SK-N-SH (cell line): Measurements from ENCODE around the gene LOC101059915.

Experiments
- CTCF ChIA-PET: fragments of 300-600, 350-600 bp; formaldehyde crosslinking; extraction: SDS; loops from one replicate; lab custom pipeline; 2021; lab: Yijun Ruan, JAX
- POLR2A ChIA-PET: fragments of 350-600 bp; sonication (Branson Sonifier 250); formaldehyde crosslinking; extraction: SDS; loops from one replicate; lab custom pipeline; 2020; ENCODE audit warnings: antibody characterized with exemption, inconsistent platforms; lab: Yijun Ruan, JAX
- DNase-seq: peaks from one replicate; pipeline ENCODE4 v3.0.0; 2012
- H2AFZ ChIP-seq: fragments of 200-600 bp; sonication (generic); 2 replicates; pipeline ENCODE4 v1.8.1; 2016; ENCODE audit warnings: antibody characterized with exemption, mild to moderate bottlenecking, low read depth
- H3F3A ChIP-seq: fragments of 200-600 bp; sonication (generic); replicated peaks from 2 replicates; pipeline ENCODE3; 2016; ENCODE audit warnings: antibody characterized with exemption, mild to moderate bottlenecking; ENCODE audit not compliant: insufficient read depth
- H3K27ac ChIP-seq, 2 experiments: fragments of 200-500 bp in 1 of 2; fragments of 200-600 bp in 1 of 2; sonication (Bioruptor generic) in 1 of 2; sonication (generic), shearing (Covaris generic) in 1 of 2; 2 replicates each; pipeline versions ENCODE4 v1.5.1 to v1.6.1; 2014 to 2016; ENCODE audit warnings: low read depth in 2 of 2, inconsistent platforms in 1 of 2, low read length in 1 of 2, mild to moderate bottlenecking in 1 of 2, mixed read lengths in 1 of 2
- H3K27me3 ChIP-seq: fragments of 200-600 bp; sonication (generic), shearing (Covaris generic); 2 replicates; pipeline ENCODE4 v1.6.1; 2016; ENCODE audit warnings: mixed run types; ENCODE audit not compliant: insufficient read depth
- H3K36me3 ChIP-seq, 2 experiments: fragments of 200-500 bp in 1 of 2; fragments of 200-600 bp in 1 of 2; sonication (Bioruptor generic) in 1 of 2; sonication (generic) in 1 of 2; replicated peaks in 1 of 2; 2 replicates each; pipeline versions ENCODE3 to v1.5.1; 2014 to 2016; ENCODE audit warnings: low read length in 1 of 2, mild to moderate bottlenecking in 1 of 2; ENCODE audit not compliant: insufficient read depth in 2 of 2, control insufficient read depth in 1 of 2
- H3K4me1 ChIP-seq, 2 experiments: fragments of 200-500 bp in 1 of 2; fragments of 200-600 bp in 1 of 2; sonication (Bioruptor generic) in 1 of 2; sonication (generic), shearing (Covaris generic) in 1 of 2; 2 replicates each; pipeline versions ENCODE4 v1.5.1 to v1.6.1; 2014 to 2016; ENCODE audit warnings: low read depth in 1 of 2, low read length in 1 of 2, mixed run types in 1 of 2; ENCODE audit not compliant: insufficient read depth in 2 of 2, control insufficient read depth in 1 of 2
- H3K4me2 ChIP-seq: fragments of 200-600 bp; sonication (generic), shearing (Covaris generic); 2 replicates; pipeline ENCODE4 v1.6.1; 2017; ENCODE audit warnings: mixed run types
- H3K4me3 ChIP-seq, 2 experiments: fragments of 200-500 bp in 1 of 2; fragments of 200-600 bp in 1 of 2; sonication (Bioruptor generic) in 1 of 2; sonication (generic), shearing (Covaris generic) in 1 of 2; 2 replicates each; pipeline versions ENCODE4 v1.5.1 to v1.8.1; 2014 to 2016; ENCODE audit warnings: low read depth in 2 of 2, inconsistent platforms in 1 of 2, low read length in 1 of 2, mild to moderate bottlenecking in 1 of 2, mixed read lengths in 1 of 2, moderate library complexity in 1 of 2
- H3K79me2 ChIP-seq: fragments of 200-600 bp; sonication (generic); 2 replicates; pipeline ENCODE4 v1.8.1; 2017; ENCODE audit warnings: mild to moderate bottlenecking; ENCODE audit not compliant: insufficient read depth
- H3K9ac ChIP-seq: fragments of 200-600 bp; sonication (generic); 2 replicates; pipeline ENCODE4 v1.6.1; 2017; ENCODE audit warnings: mixed run types
- H3K9me2 ChIP-seq: fragments of 200-600 bp; sonication (generic); 2 replicates; pipeline ENCODE4 v1.6.1; 2017; ENCODE audit warnings: mixed run types
- H3K9me3 ChIP-seq: fragments of 200-600 bp; sonication (generic); 2 replicates; pipeline ENCODE4 v1.6.1; 2017; ENCODE audit warnings: mixed run types, mild to moderate bottlenecking, moderate library complexity
- H4K20me1 ChIP-seq: fragments of 200-600 bp; sonication (generic); 2 replicates; pipeline ENCODE4 v1.6.1; 2017; ENCODE audit warnings: mild to moderate bottlenecking, mixed run types; ENCODE audit not compliant: insufficient read depth
- CHD2 ChIP-seq: fragments of 150-350 bp; IDR thresholded peaks from 2 replicates; pipeline ENCODE4 v1.6.1; 2018; ENCODE audit warnings: low read length; ENCODE audit not compliant: partially characterized antibody
- EP300 ChIP-seq, 2 experiments: IDR thresholded peaks; 2 replicates each; pipeline versions ENCODE4 v1.4.0 to v1.6.1; 2012; ENCODE audit warnings: borderline replicate concordance in 1 of 2, low read depth in 1 of 2, low read length in 1 of 2
- EZH2phosphoT487 ChIP-seq: fragments of 200-600 bp; sonication (generic); IDR thresholded peaks from 2 replicates; pipeline ENCODE4 v1.6.1; 2017; ENCODE audit warnings: low read depth, mixed run types, mild to moderate bottlenecking, antibody characterized with exemption, moderate library complexity, borderline replicate concordance
- FOSL2 ChIP-seq: IDR thresholded peaks from 2 replicates; pipeline ENCODE4 v1.4.0; 2012; ENCODE audit warnings: low read depth, mild to moderate bottlenecking, moderate library complexity, borderline replicate concordance
- GATA2 ChIP-seq: sonication (generic); formaldehyde crosslinking; IDR thresholded peaks from 2 replicates; pipeline ENCODE4 v1.5.0; 2020; ENCODE audit warnings: mild to moderate bottlenecking, missing genetic modification reagents
- IRF3 ChIP-seq: fragments of 150-350 bp; IDR thresholded peaks from 2 replicates; pipeline ENCODE4 v1.6.1; 2016; ENCODE audit warnings: mild to moderate bottlenecking, low read depth, low read length
- NRF1 ChIP-seq: IDR thresholded peaks from 2 replicates; pipeline ENCODE4 v1.6.1; 2012; ENCODE audit warnings: low read depth, mild to moderate bottlenecking, low read length
- POLR2AphosphoS5 ChIP-seq: IDR thresholded peaks from 2 replicates; pipeline ENCODE4 v1.6.1; 2012; ENCODE audit warnings: low read depth, low read length
- REST ChIP-seq: IDR thresholded peaks from 2 replicates; pipeline ENCODE4 v1.6.1; 2012; ENCODE audit warnings: mild to moderate bottlenecking, low read depth, low read length, moderate library complexity
- RFX5 ChIP-seq: IDR thresholded peaks from 2 replicates; pipeline ENCODE4 v1.6.1; 2012; ENCODE audit warnings: mild to moderate bottlenecking, improper control_type of control experiment, low read length
- SMC3 ChIP-seq: IDR thresholded peaks from 2 replicates; pipeline ENCODE4 v1.6.1; 2012; ENCODE audit warnings: low read depth, low read length, improper control_type of control experiment
- TAF1 ChIP-seq: IDR thresholded peaks from 2 replicates; pipeline ENCODE4 v1.6.1; 2012; ENCODE audit warnings: low read depth, mild to moderate bottlenecking, low read length, moderate library complexity, borderline replicate concordance
- USF1 ChIP-seq: IDR thresholded peaks from 2 replicates; pipeline ENCODE4 v1.4.0; 2012; ENCODE audit warnings: low read depth, borderline replicate concordance
- USF2 ChIP-seq: fragments of 150-350 bp; IDR thresholded peaks from 2 replicates; pipeline ENCODE4 v1.6.1; 2017; ENCODE audit warnings: antibody characterized with exemption, low read length, low read depth, borderline replicate concordance
- ZBTB33 ChIP-seq: IDR thresholded peaks from 2 replicates; pipeline ENCODE4 v1.4.0; 2012; ENCODE audit warnings: low read depth, borderline replicate concordance
- WGBS: methylation state at CpG from one replicate; pipeline ENCODE4 v1.1.6; 2017; ENCODE audit warnings: low lambda C conversion rate; 5-methylcytosine and 5-hydroxymethylcytosine counted together

The LOC101059915 gene

GRCh38 chrX:71653344-71653743 is 14.0 kb upstream of the LOC101059915 start:
- ChIA-PET CTCF (interaction anchor here (0.7 to 1.4 kb wide), 2 partner anchors 24 to 207 kb away, joined by 3 to 5 read pairs; no protein-coding TSS in a partner anchor), POLR2A (no interaction called here)
- WGBS = 33% methylated on average over 2 of the region's 2 CpGs
- Histone ChIP-seq H3F3A (no peaks in the 10 kb centered on the region), H3K9me2 (no peaks in the 10 kb centered on the region), H4K20me1 (no peaks in the 10 kb centered on the region), H3K4me1 (no peaks in the 10 kb centered on the region), H3K27me3 (peaks cover 11% of the 10 kb centered on the region; the same call in 1 of the 2 replicates), H3K27ac (no peak overlapping the region), H2AFZ (no peak overlapping the region), H3K4me3 (no peak overlapping the region), H3K36me3 (no peaks in the 10 kb centered on the region), H3K4me2 (no peak overlapping the region), H3K9me3 (no peaks in the 10 kb centered on the region), H3K9ac (no peak overlapping the region), H3K79me2 (no peaks in the 10 kb centered on the region)
- TF ChIP-seq USF1 (no peak), SMC3 (no peak), CHD2 (no peak), NRF1 (no peak), REST (no peak), USF2 (no peak), FOSL2 (no peak), POLR2AphosphoS5 (no peak), IRF3 (no peak), RFX5 (no peak), ZBTB33 (no peak), GATA2 (CRISPR knock-in tag) (no peak), TAF1 (no peak), EP300 (IDR thresholded peaks at IDR 0.05; ENCODE audit: borderline replicate concordance in 1 of 2, low read depth in 1 of 2, low read length in 1 of 2) (no peak), EZH2phosphoT487 (no peak)
- DNase-seq = no peak
